HS-5 (cell line): ENCODE results near the gene UBAC2.

Experiments
- DNase-seq: peaks from one replicate; pipeline ENCODE4 v3.0.0-alpha.2; 2012; ENCODE audit warnings: low read depth

The UBAC2 gene

DNA sequence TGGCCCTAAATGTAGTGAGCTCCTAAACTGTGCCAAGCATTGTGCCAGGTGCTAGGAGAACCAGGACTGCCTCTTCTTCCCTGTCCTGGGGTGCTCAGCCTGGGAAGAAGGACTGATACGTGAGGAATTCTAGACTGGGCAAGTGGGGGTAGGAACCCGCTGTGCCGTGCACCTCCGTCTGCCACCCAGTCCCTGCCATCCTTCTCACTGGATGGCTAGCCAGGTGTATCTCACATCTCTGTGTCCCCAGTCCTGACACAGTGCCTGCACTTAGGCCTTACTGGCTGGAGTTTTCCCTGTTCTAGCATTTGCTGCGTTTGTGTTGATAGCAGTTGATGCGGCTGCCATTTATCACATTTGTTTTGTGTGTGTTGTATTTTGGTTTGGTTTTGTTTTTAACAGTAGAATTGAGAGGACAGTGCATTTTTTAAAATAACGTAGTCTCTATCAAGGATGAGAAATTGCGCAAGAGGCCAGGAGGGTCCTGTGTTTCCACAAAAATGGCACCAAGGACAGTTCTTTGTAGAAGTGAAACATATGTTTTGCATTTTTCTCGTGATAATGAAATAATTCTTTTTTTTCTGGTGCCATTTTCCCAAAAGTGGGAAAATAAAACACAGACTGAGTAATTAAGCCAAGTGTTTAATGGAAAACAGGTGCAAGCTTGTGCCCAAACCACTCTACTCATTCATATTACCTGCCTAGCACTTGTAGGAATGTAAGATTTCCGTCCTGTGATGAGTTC, 111.3 kb downstream of the UBAC2 start:
- no peak for DNase-seq

DNA sequence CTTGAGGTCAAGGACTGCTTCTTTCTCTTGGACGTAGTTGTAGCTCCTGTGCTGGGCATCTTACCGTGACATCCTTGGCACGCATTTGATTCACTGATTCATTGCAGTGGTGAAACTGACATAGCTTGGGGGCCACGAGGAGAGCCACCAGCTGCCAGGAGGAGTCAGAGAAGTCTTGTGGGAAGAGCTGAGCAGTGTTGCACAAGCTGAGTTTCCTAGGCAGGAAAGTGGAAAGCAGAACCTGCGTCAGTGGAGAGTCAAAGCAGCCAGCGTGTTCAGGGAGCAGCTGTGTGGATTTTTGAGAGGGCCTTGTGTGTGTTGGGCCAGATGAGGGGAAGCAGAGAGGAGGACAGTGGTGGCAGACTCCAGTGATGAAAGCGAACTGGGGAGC, 111.8 kb downstream of the UBAC2 start:
- DNase-seq: peak; percentile 62

DNA sequence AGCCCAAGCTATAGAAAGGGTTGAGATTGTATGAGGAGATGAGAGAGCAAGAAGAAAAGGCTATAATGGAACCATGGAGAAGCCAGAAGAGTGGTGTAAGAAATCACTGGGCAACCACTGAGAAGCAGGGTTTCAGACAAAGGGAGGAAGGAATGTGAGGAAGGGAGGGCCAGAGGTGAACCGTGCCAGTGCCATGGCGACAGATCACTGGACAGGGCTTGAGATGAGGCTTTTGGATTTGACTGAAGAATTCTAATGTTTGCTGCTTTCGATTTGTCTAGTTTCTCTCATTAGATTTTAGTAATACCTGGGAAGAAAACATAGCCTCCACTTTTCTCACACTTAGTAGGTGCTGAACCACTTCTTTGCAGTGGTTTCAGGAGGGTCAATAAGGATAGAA, 112.8 kb downstream of the UBAC2 start:
- DNase-seq: no peak

DNA sequence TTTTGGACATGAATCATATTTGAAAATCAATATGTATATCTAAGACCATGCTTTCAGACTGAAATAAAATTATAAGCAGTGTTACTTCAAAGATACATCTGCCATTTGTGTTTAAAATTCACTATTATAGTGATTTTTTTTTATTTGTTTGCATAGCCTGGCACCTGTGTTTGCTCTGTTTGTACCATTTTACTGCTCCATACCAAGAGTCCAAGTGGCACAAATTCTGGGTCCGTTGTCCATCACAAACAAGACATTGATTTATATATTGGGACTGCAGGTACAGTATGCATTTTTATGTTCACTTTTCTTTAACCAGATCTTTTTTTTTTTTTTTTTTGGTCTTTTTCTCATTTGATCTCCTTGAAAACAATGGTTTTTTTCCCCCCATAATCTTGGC, 113.3 kb downstream of the UBAC2 start:
- DNase-seq: no peak

DNA sequence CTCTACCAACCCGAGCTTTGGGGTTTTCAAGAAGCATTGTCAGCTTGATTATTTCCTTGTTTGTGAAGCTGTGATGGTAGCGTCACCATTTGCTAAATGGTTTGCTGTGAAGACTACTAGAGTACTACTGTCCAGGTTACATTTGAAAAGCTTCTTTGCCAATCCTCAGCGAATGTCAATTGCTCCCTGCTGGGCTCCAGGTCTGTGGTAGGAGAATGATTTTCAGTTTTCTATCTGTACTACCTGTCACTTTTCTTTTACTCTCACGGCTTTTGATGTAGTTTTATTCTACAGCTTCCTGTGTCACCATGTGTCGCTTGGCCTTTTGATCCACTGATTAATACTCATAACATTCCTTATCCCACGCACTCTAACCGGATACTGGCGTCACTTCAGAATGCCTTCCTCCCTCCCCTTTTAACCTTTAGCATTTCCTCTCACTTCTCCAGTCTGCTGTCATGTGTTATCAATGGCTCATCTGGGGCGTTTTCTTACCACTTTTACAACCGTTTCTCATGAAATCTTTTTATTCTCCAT, 114.1 kb downstream of the UBAC2 start:
- no peak for DNase-seq

DNA sequence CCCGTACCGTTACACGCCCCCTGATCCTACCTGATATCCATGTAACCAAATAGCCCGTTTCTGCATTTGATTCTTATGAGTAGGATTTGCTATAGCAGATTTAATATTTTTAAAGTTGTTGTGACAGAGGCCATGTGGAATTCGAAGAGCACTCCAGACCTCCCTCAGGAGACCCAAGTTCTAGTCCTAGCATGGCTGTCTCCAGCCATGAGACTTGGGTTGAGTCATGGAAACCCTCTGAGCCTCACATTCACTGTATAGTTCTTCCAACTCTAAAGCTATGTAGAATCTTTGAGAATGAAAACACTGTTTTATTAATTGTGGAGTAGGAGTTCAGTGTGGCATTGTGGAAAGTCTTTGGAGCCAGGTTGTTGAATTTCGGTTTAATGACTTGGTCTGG, 114.5 kb downstream of the UBAC2 start:
- DNase-seq: no peak

DNA sequence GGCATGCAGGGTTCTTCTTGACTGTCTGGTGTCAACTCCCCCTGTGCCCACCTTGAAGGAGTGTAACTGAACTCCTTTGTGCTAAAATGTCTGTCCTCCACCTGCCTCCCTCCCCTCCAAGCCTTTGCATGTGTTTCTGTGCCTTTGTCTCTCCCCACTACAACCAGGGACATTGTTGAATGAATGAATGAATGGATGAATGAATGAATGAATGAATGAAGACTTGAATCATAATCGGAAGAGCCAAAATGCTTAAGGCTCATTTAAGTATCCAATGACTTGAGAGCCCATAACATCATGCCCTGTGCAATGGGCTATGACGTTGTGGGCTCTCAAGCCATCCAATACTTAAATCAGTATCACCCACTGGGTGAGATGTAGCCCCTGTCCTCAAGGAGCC, 115.6 kb downstream of the UBAC2 start:
- DNase-seq: no peak

DNA sequence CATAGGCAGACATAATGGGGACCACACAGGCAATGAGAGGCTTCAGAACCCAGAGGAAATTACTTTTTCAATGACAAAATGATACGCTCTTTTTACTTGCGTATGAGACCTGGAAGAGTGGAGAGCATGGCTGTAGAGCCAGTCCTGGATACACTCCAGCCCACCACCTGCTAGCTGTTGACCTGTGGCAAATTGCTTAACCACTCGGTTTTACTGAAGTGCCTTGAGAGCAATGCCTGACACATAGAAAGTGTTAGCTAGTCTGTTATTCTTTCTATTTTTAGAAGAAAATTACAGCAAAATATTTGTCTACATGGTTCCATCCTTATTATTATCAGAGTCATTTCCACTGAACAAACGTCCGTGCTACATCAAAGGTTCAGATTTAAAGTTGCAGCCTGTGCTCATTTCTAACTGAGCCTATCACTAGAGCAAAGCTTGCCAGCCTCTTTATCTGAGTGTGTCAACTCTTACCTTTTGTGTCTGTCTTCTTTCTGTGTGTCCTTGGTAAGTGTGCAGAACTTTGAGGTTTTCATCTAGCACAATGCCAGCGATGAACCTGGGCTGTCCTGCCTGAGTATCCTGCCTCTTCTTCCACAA, 116.1 kb downstream of the UBAC2 start:
- DNase-seq: no peak

DNA sequence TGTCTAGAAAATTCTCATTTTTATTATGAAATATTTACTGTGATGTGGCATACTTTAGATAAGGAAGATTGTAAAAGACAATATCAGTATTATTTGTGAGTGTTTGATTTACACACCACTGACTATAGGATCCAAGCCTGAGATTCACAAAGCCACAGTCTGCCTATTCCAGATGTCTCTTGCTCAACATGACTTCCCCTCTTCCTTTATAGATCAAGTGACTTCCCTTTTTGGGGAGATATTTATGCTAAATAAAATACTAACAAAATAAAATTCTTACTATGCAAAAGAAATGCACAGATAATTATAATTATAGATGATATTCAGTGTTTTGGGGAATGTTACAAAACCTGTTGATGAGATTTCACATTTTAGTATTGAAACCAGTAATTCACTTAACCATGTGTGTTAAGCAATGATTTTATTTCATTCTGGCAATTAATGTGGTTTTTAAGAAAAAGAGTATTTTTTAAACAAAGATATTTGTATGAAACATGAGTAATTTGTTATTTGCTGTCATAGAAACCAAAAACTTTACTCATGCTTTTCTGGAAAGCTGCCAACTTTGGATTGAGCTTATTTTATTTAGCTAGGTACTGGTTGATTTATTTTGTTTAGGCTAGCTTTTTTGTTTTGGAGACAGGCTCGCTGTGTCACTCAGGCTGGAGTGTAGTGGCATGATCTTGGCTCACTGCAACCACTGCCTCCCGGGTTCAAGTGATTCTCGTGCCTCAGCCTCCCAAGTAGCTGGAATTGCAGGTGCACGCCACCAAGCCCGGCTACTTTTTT, 120.2 kb downstream of the UBAC2 start:
- peak; percentile 45 for DNase-seq

DNA sequence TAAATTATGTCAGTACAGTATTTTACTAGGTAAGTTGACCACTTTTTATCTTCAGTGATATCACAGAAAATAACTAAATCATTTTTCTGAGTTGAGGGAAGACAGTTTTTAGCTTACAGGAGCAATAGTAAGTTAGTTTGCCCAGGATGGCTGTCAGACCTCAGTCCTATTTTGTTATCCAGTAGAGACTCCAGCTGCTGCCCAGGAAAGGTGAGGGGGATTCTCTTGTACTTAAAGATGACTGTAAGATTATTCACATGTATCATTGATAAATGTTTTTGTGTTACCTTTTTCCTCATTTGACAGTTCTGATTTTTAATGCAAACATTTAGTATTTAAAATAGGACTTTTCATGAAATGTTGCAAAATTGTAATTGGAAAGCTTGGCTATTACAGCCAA, 121.1 kb downstream of the UBAC2 start:
- no peak for DNase-seq

DNA sequence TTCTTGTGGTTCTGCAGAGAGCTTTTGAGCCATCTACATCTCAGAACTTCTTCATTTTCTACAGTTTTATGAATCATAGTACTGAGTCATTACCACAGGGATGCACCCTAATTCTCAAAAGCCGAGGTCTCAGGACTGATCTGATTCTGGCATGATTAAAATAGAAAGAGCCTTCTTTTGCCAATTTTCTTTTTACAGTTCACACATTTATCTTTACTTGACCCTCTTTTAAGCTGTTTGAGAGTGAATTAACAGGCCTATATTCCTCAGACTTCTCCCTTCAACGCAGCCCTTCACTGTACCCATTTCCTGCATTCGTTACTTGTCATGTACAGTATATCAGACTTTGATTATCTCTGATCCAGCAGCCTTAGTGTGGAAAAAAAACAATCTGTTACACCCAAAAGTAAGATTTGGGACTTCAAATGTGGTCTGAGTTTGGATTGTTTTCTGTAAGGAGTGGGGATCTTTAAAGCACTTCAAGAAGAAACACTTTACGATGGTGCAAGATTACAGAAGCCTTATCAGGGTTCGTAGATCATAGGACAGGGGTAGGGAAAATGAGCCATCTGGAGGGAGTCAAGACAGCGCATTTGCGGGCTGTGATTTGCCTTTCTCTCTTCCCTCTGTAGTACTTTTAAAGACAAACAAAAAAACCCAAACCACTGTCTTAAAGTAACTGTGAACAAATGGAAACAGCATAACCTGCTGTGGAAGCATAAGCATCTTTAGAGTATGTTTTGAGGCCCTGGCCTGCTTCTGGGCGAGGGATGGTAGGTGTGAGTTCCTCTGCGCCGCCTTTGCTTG, 121.8 kb downstream of the UBAC2 start:
- DNase-seq: peak; percentile 34

DNA sequence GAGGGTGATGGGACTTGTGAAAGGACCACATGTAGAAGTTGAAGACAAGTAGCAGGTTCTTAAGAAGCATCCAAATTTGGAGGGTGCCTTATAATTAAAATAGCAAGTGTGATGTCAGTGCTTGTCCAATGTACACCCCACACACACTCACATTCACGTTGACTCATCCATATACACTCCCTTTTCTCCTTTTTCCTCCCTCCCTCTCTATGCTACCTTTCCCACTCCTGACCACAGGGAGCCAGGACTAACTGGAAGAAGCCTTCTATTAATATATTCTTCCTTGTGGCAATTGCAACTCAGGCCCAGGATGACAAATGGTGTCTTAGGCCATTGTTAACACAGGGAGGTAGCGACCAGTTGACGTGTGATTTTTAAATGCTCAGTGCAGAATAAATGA, 122.8 kb downstream of the UBAC2 start:
- DNase-seq: no peak

DNA sequence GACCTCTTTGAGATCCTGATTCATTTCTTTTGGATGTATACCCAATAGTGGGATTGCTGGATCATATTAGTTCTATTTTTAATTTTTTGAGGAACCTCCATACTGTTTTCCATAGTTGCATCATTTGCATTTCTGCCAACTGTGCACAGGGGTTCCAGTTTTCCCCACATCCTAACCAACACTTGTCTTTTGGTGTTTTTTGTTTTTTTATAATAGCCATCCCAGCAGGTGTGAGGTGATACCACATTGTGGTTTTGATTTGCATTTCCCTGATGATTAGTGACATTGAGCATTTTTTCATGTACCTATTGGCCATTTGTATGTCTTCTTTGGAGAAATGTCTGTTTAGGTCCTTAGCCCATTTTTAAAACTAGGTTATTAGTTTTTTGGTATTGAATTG, 125.4 kb downstream of the UBAC2 start:
- DNase-seq: no peak

DNA sequence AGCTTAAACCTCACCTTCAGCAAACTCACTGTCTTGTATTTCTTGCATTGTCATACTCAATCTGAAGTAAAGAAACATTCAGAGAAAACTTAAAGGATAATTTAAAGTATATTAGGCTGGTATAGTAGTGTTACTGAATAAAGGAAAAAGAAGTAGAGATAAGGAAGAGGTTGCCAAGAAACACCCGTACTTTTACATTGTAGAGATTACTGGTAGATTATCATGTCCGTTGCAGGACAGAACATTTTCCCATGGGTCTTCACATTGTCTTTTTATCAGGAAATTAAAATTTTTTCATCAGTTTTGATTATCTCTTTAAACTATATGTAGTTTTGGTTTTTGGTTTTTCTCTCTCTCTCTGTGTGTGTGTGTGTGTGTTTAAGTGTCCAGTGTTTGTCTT, 126.5 kb downstream of the UBAC2 start:
- no peak for DNase-seq

DNA sequence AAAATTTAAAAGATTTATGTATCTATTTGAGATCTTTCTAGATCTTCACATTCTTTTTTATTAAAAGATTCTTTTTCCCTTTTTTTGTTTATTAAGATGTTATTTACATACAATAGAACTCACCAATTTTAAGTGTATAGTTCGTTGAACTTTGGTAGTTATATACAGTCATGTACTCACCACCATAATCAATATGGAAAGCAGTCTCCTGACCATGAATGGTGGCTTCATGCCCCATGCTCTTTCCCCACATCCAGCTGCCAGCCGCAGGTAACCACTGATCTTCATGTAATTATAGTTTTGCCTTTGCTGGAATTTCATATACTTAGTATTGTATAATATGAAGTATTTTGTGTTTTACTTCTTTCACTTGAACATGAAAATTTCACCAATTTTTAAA, 127.1 kb downstream of the UBAC2 start:
- no peak for DNase-seq

DNA sequence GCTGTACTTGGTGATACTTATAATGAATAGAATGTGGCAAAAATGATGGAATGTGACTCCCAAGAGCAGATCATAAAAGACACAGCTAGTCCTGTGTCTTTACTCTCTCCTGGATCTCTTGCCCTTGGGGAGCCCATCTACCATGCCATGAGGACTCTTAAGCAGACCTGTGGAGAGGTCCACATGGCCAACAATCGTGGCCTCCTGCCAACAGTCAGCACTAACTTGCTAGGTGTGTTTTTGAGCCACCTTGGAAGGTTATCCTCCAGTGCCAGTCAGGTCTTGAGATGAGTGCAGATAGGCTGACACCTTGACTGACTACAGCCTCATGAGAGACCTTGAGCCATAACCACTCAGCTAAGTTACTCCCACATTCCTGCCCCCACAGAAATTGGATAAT, 128.8 kb downstream of the UBAC2 start:
- DNase-seq: no peak

DNA sequence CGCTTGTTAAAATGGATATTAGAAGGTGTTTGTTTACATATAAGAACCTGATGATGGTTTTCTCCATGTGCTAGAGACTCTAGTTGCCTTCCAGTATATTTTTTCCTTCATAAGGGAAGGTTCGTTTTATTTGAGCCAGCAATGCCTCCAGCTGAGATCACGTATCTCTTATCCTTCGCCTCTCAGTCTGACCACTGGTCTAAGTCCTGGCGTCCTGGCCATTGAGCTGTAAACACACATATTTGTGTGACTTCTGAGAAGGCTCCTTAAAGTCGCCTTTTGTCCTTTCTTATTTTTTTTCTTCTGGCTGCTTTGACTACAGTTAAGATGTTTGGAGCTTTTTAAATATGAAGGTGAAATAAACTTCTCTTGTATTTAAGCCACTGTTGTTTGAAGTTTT, 130.3 kb downstream of the UBAC2 start:
- no peak for DNase-seq

DNA sequence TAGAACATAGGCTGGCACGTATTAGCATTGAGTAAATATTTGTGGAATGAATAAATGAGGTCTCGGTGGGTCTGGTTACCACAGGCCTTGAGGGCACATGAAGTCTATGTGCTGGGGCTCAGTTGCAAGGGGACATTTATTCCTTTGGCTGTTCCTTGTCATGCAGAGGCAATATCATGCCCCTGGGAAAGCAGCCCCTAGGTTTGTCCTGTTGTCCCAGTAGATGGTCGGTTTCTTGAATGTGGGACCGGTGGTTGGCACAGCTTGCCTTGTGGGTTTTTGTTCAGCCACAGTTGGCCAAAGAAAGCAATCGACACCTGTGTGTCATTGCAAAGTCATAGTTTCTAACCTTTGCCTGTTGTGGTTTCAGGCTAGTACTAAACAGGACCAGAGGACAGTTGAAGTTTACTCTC, 131.2 kb downstream of the UBAC2 start:
- no peak for DNase-seq

DNA sequence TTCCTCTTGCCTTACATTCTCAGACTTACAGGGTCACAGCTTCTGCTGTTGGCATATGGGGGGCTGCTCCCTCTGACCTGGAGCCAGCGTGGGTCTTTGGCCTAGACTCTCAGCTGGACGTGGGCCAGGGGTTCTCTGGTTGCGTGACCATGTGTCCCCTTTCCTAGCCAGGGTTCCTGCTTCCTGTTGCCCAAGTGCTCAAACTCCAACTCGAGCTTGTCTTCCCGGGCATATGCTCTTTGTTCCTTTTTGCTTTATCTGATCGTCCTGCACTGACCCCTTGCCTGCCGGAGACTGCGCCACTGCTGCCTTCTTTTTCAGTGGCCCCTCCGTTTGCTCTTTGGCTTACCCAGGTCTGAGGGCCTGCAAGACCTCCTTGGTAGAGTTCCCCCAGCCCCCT, 131.8 kb downstream of the UBAC2 start:
- no peak for DNase-seq

DNA sequence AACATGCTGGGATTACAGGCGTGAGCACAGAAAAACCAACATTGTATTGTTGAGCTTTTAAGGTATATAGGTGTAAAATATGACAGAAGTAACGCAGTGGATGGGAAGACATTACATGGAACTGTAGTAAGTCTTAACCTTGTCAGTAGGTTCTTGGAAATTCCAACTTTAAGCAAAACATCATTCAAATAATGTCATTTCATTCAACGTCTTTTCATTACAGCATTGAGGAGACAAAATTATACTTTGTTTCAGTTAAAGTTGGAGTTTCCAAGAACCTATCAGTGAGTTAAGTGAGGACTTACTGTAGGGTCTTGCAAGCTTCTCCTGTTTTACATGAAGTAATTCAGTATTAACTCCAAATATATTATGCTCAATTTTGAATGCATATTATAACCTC, 133.6 kb downstream of the UBAC2 start:
- no peak for DNase-seq

DNA sequence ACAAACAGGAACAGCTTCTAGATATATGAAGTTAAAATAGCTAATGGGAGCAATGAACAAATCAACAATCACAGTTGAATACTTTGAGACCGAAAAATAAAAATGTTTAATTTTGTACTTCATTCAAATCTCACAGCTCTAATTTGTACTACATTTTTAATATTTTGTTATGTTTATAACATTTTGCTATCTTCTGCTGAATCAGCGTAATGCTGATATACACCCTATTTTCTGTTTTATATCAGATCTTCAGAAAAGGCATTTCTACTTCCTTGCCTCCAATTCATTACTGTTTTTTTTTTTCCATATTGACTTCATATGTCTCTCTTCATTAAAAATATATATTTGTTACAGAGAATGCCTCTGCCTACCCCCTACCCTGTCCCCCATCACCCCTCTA, 134.4 kb downstream of the UBAC2 start:
- no peak for DNase-seq

DNA sequence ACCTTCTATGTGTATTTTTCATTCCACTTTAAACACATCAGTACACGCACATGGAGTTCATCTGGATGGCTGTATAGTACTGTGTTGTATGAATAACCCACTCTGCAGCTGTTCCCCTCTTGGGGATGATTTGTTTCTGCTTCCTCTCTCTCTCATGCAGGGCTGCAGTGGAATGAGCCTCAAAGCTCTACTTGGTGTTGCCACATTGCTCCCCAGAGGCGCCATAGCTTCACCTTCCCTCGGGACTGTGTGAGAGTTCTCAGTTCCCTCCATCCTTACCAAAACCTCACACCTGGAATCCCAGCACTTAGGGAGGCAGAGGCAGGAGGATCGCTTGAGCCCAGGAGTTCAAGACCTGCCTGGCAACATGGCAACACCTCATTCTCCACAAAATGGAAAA, 134.9 kb downstream of the UBAC2 start:
- DNase-seq: no peak
